HG03439 (cell line): ENCODE data around the gene PRR12.

Experiments
- ATAC-seq: cut with Tn5 transposase; IDR thresholded peaks from one replicate; pipeline ENCODE4 v1.9.1; 2021; ENCODE audit warnings: mild to moderate bottlenecking, moderate library complexity; ENCODE audit not compliant: unreplicated experiment

PRR12 gene

GRCh38 chr19:49590071-49590970 lies 661 bp upstream of the PRR12 start:
- ATAC-seq, result peak; percentile 57

GRCh38 chr19:49591731-49592485 lies 926 bp downstream of the PRR12 start:
- ATAC-seq, result no peak

GRCh38 chr19:49592486-49593232 lies 1.7 kb downstream of the PRR12 start:
- no peak for ATAC-seq

- ATAC-seq, result peak; percentile 36
Observed at GRCh38 chr19:49593233-49594113, 2.5 kb downstream of the PRR12 start.

- no peak for ATAC-seq
Observed at GRCh38 chr19:49594157-49594992, 3.4 kb downstream of the PRR12 start.

GRCh38 chr19:49594993-49595818 lies 4.2 kb downstream of the PRR12 start:
- no peak for ATAC-seq

- ATAC-seq, result no peak
Observed at GRCh38 chr19:49595819-49596404, 4.9 kb downstream of the PRR12 start.

GRCh38 chr19:49596407-49596806 lies 5.4 kb downstream of the PRR12 start:
- ATAC-seq, result no peak

GRCh38 chr19:49596954-49597702 lies 6.1 kb downstream of the PRR12 start:
- no peak for ATAC-seq

GRCh38 chr19:49597703-49597974 lies 6.7 kb downstream of the PRR12 start:
- no peak for ATAC-seq

- ATAC-seq, result no peak
Observed at GRCh38 chr19:49599378-49600295, 8.7 kb downstream of the PRR12 start.

GRCh38 chr19:49601482-49602038 lies 10.6 kb downstream of the PRR12 start:
- ATAC-seq, result no peak

GRCh38 chr19:49602806-49603205 lies 11.8 kb downstream of the PRR12 start:
- no peak for ATAC-seq

GRCh38 chr19:49605605-49606004 lies 14.6 kb downstream of the PRR12 start:
- ATAC-seq, result no peak

GRCh38 chr19:49609499-49610092 lies 18.6 kb downstream of the PRR12 start:
- ATAC-seq, result no peak

- no peak for ATAC-seq
Observed at GRCh38 chr19:49613374-49613773, 22.4 kb downstream of the PRR12 start.
